Measurements from ENCODE around the gene MTREX. TPM values are rescaled to one million over a fixed set of nuclear protein-coding genes. Genes with fewer than 3 reads are reported as not detected.

MTREX gene
- polyA plus RNA-seq, 1 experiment = 11.7 TPM

GRCh38 chr5:55372130-55372925, 64.5 kb downstream of the MTREX start:
- no peak for DNase-seq (ENCODE audit: low read depth)
- POLR2A ChIA-PET = interaction anchor here (0.5 kb wide), 1 partner anchor 371 kb away, joined by 13 read pairs; no protein-coding TSS in a partner anchor
- TF ChIP-seq CTCF (IDR thresholded peaks at IDR 0.05; ENCODE audit: insufficient read depth, low read depth, low read length) = no peak
- no peaks in the 10 kb centered on the region for H3K27me3 ChIP-seq (ENCODE audit: control insufficient read depth, insufficient read depth, low read length)
- CTCF ChIA-PET = interaction anchor here (0.7 to 0.8 kb wide), 2 partner anchors 29 to 146 kb away, joined by 3 read pairs; no protein-coding TSS in a partner anchor
- H3K36me3 ChIP-seq (ENCODE audit: control insufficient read depth, insufficient read depth, low read length) = 0 out of 2 replicates have a peak, but pooled peaks cover under 1% of the 10 kb centered on the region
- no peak overlapping the region for H3K4me3 ChIP-seq (ENCODE audit: low read depth, low read length)

GRCh38 chr5:55377810-55378209, 70.0 kb downstream of the MTREX start:
- ChIA-PET POLR2A (no interaction called here), CTCF (interaction anchor here (0.5 to 1.2 kb wide), 2 partner anchors 8 to 10 kb away, joined by 3 to 4 read pairs; no protein-coding TSS in a partner anchor)
- no peak for TF ChIP-seq CTCF (IDR thresholded peaks at IDR 0.05; ENCODE audit: insufficient read depth, low read depth, low read length)
- Histone ChIP-seq H3K36me3 (ENCODE audit: control insufficient read depth, insufficient read depth, low read length) (no peaks in the 10 kb centered on the region), H3K4me3 (ENCODE audit: low read depth, low read length) (no peak overlapping the region), H3K27me3 (ENCODE audit: control insufficient read depth, insufficient read depth, low read length) (no peaks in the 10 kb centered on the region)
- no peak for DNase-seq (ENCODE audit: low read depth)

DNA sequence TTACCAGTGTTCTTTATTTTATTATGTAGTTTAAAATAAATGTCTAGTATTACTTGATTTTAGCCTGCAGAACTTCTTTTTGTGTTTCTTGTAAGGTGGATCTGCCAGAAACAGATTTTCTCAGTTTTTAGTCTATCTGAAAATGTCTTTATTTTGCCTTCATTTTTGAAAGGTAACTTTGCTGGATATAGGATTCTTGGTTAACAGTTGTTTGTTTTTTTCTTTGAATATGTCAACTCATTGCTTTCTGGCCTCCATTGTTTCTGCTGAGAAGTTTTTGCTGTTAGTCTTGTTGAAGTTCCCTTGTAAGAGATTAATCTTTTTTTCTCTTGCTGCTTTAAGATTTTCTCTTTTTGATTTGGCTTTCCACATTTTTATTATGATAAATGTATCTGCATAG, 75.5 kb downstream of the MTREX start:
- Histone ChIP-seq H3K36me3 (ENCODE audit: control insufficient read depth, insufficient read depth, low read length) (peaks cover 1% of the 10 kb centered on the region), H3K27me3 (ENCODE audit: control insufficient read depth, insufficient read depth, low read length) (no peaks in the 10 kb centered on the region), H3K4me3 (ENCODE audit: low read depth, low read length) (no peak overlapping the region)
- ChIA-PET POLR2A (no interaction called here), CTCF (interaction anchor here (0.6 kb wide), 1 partner anchor 152 kb away, joined by 3 read pairs; no protein-coding TSS in a partner anchor)
- no peak for DNase-seq (ENCODE audit: low read depth)
- TF ChIP-seq CTCF (IDR thresholded peaks at IDR 0.05; ENCODE audit: insufficient read depth, low read depth, low read length) = no peak

- DNase-seq (ENCODE audit: low read depth) = no peak
- no peak overlapping the region for H3K4me3 ChIP-seq (ENCODE audit: low read depth, low read length)
- H3K36me3 ChIP-seq (ENCODE audit: control insufficient read depth, insufficient read depth, low read length) = peaks cover 1% of the 10 kb centered on the region
- TF ChIP-seq CTCF (IDR thresholded peaks at IDR 0.05; ENCODE audit: insufficient read depth, low read depth, low read length) = no peak
- POLR2A ChIA-PET = no interaction called here
- CTCF ChIA-PET = no interaction called here
- no peaks in the 10 kb centered on the region for H3K27me3 ChIP-seq (ENCODE audit: control insufficient read depth, insufficient read depth, low read length)
Observed at GRCh38 chr5:55384072-55384471, 76.3 kb downstream of the MTREX start.

- H3K36me3 ChIP-seq (ENCODE audit: control insufficient read depth, insufficient read depth, low read length) = peaks cover 1% of the 10 kb centered on the region
- no peak for TF ChIP-seq CTCF (IDR thresholded peaks at IDR 0.05; ENCODE audit: insufficient read depth, low read depth, low read length)
- POLR2A ChIA-PET = no interaction called here
- no peak overlapping the region for H3K4me3 ChIP-seq (ENCODE audit: low read depth, low read length)
- DNase-seq (ENCODE audit: low read depth) = no peak
- no peaks in the 10 kb centered on the region for H3K27me3 ChIP-seq (ENCODE audit: control insufficient read depth, insufficient read depth, low read length)
- CTCF ChIA-PET = interaction anchor here (1.5 kb wide), 1 partner anchor 8 kb away, joined by 4 read pairs; no protein-coding TSS in a partner anchor
Observed at GRCh38 chr5:55385227-55385626, 77.4 kb downstream of the MTREX start.

All from BJ (cell line).